Neural cell (in vitro differentiated cells): ENCODE results near the gene OCRL. TPM values are rescaled to one million over a fixed set of nuclear protein-coding genes. Genes with fewer than 3 reads are reported as not detected.

ENCODE experiments used
- H2AFZ ChIP-seq: fragments of 200-600, 300-800 bp; sonication (generic), shearing (Covaris generic); 2 replicates; pipeline ENCODE4 v1.6.0; 2014; ENCODE audit warnings: low read depth, mild to moderate bottlenecking, antibody characterized with exemption, low read length, moderate library complexity
- H3F3A ChIP-seq: fragments of 200-600 bp; shearing (Covaris generic); 2 replicates; pipeline ENCODE4 v1.6.1; 2016; ENCODE audit warnings: mild to moderate bottlenecking, moderate library complexity, mixed read lengths, antibody characterized with exemption, low read length; ENCODE audit not compliant: insufficient read depth, poor library complexity, severe bottlenecking
- H3K27ac ChIP-seq: fragments of 200-600, 300-800 bp; sonication (generic), shearing (Covaris generic); 2 replicates; pipeline ENCODE4 v1.5.1; 2014; ENCODE audit warnings: mild to moderate bottlenecking, low read length, moderate library complexity
- H3K27me3 ChIP-seq: fragments of 300-800, 200-600 bp; sonication (generic), shearing (Covaris generic); 2 replicates; pipeline ENCODE4 v1.6.0; 2014; ENCODE audit warnings: mild to moderate bottlenecking, low read depth, low read length, moderate library complexity; ENCODE audit not compliant: insufficient read depth
- H3K36me3 ChIP-seq: fragments of 300-800, 200-600 bp; sonication (generic), shearing (Covaris generic); 2 replicates; pipeline ENCODE4 v1.5.1; 2014; ENCODE audit warnings: mild to moderate bottlenecking, antibody characterized with exemption, low read length, moderate library complexity; ENCODE audit not compliant: insufficient read depth
- H3K4me2 ChIP-seq: fragments of 300-800, 200-600 bp; sonication (generic), shearing (Covaris generic); 2 replicates; pipeline ENCODE4 v1.6.0; 2014; ENCODE audit warnings: mild to moderate bottlenecking, low read length
- H3K4me3 ChIP-seq: fragments of 300-800, 200-600 bp; sonication (generic), shearing (Covaris generic); 2 replicates; pipeline ENCODE4 v1.5.1; 2014; ENCODE audit warnings: mild to moderate bottlenecking, low read length, moderate library complexity
- H3K79me2 ChIP-seq: fragments of 200-600 bp; shearing (Covaris generic); replicated peaks from 2 replicates; pipeline ENCODE4 v1.6.0; 2014; ENCODE audit warnings: mild to moderate bottlenecking, low read length, moderate library complexity; ENCODE audit not compliant: insufficient read depth
- H3K9ac ChIP-seq: fragments of 300-800, 200-600 bp; sonication (generic), shearing (Covaris generic); 2 replicates; pipeline ENCODE4 v1.6.1; 2016; ENCODE audit warnings: mild to moderate bottlenecking, low read length, mixed read lengths
- H3K9me2 ChIP-seq: fragments of 200-600 bp; shearing (Covaris generic); 2 replicates; pipeline ENCODE4 v1.6.1; 2016; ENCODE audit warnings: mild to moderate bottlenecking, low read length, mixed read lengths; ENCODE audit not compliant: insufficient read depth
- H3K9me3 ChIP-seq: fragments of 200-600, 300-800 bp; sonication (generic), shearing (Covaris generic); 2 replicates; pipeline ENCODE4 v1.6.1; 2016; ENCODE audit warnings: mild to moderate bottlenecking, mixed run types, low read length, moderate library complexity, mixed read lengths
- H4K20me1 ChIP-seq: fragments of 200-600 bp; shearing (Covaris generic); 2 replicates; pipeline ENCODE4 v1.6.1; 2016; ENCODE audit warnings: mild to moderate bottlenecking, mixed run types; ENCODE audit not compliant: insufficient read depth
- CTCF ChIP-seq: fragments of 450-650 bp; IDR thresholded peaks from 2 replicates; pipeline ENCODE4 v1.5.1; 2014; ENCODE audit warnings: antibody characterized with exemption, mild to moderate bottlenecking, moderate library complexity; ENCODE audit not compliant: poor library complexity, severe bottlenecking
- EP300 ChIP-seq: fragments of 450-650 bp; conservative IDR thresholded peaks from 2 replicates; pipeline ENCODE4 v1.6.1; 2014; ENCODE audit warnings: antibody characterized with exemption, mild to moderate bottlenecking, moderate library complexity; ENCODE audit not compliant: poor library complexity, severe bottlenecking
- EZH2 ChIP-seq: fragments of 200-600, 300-800 bp; shearing (Covaris generic), sonication (generic); IDR thresholded peaks from 2 replicates; pipeline ENCODE4 v1.6.1; 2014; ENCODE audit warnings: antibody characterized with exemption, low read length, borderline replicate concordance, mild to moderate bottlenecking; ENCODE audit not compliant: insufficient read depth, poor library complexity, severe bottlenecking
- MXI1 ChIP-seq: fragments of 450-650 bp; conservative IDR thresholded peaks from 2 replicates; pipeline ENCODE4 v1.6.1; 2014; ENCODE audit warnings: antibody characterized with exemption, mild to moderate bottlenecking; ENCODE audit not compliant: poor library complexity, severe bottlenecking
- POLR2AphosphoS5 ChIP-seq: IDR thresholded peaks from 2 replicates; pipeline ENCODE4 v1.6.1; 2012
- RAD21 ChIP-seq: fragments of 450-650 bp; conservative IDR thresholded peaks from 2 replicates; pipeline ENCODE4 v1.6.1; 2014; ENCODE audit warnings: antibody characterized with exemption, mild to moderate bottlenecking, moderate library complexity
- REST ChIP-seq: IDR thresholded peaks from 2 replicates; pipeline ENCODE4 v1.6.1; 2012; ENCODE audit warnings: borderline replicate concordance
- SMC3 ChIP-seq: fragments of 450-650 bp; conservative IDR thresholded peaks from 2 replicates; pipeline ENCODE4 v1.6.1; 2014; ENCODE audit warnings: antibody characterized with exemption, mild to moderate bottlenecking, moderate library complexity; ENCODE audit not compliant: poor library complexity
- TAF1 ChIP-seq: IDR thresholded peaks from 2 replicates; pipeline ENCODE4 v1.6.1; 2012; ENCODE audit warnings: low read depth
- polyA plus RNA-seq: library from polyadenylated mRNA; depleted of rRNA; stranded (reverse); fragments of >200 nt; gene quantifications from 2 replicates; pipeline ENCODE4 v1.2.3, GENCODE V29; 2014

OCRL gene
- polyA plus RNA-seq, 1 donor from 2014 or later, result 27.9 TPM

- Histone ChIP-seq H3K4me2 (no peak overlapping the region), H3K9ac (no peak overlapping the region), H2AFZ (no peak overlapping the region), H3K4me3 (no peak overlapping the region), H3F3A (no peaks in the 10 kb centered on the region), H3K9me3 (no peaks in the 10 kb centered on the region), H3K27ac (no peak overlapping the region), H3K79me2 (no peaks in the 10 kb centered on the region), H3K9me2 (no peaks in the 10 kb centered on the region), H4K20me1 (no peaks in the 10 kb centered on the region), H3K27me3 (no peaks in the 10 kb centered on the region), H3K36me3 (no peaks in the 10 kb centered on the region)
- no peak for TF ChIP-seq EP300
- TF ChIP-seq SMC3, result no peak
- TF ChIP-seq REST, result no peak
- TF ChIP-seq MXI1, result no peak
- no peak for TF ChIP-seq POLR2AphosphoS5
- TF ChIP-seq CTCF, result no peak
- TF ChIP-seq TAF1, result no peak
- no peak for TF ChIP-seq EZH2
- TF ChIP-seq RAD21, result no peak
Measured at GRCh38 chrX:129626026-129626425, 86.0 kb downstream of the OCRL start.

GRCh38 chrX:129629837-129630236 lies 89.8 kb downstream of the OCRL start:
- no peaks in the 10 kb centered on the region for H3K79me2 ChIP-seq
- no peak overlapping the region for H3K4me2 ChIP-seq

More at GRCh38 chrX:129629837-129630236, 89.8 kb downstream of the OCRL start:
- no peaks in the 10 kb centered on the region for H3K9me3 ChIP-seq
- no peak overlapping the region for H3K27ac ChIP-seq
- H3K4me3 ChIP-seq, result no peak overlapping the region
- no peaks in the 10 kb centered on the region for H3F3A ChIP-seq
- H3K9me2 ChIP-seq, result no peaks in the 10 kb centered on the region
- H3K9ac ChIP-seq, result no peak overlapping the region
- H4K20me1 ChIP-seq, result no peaks in the 10 kb centered on the region
- TF ChIP-seq POLR2AphosphoS5, result no peak
- TF ChIP-seq MXI1, result no peak
- TF ChIP-seq SMC3, result no peak
- no peak for TF ChIP-seq TAF1
- TF ChIP-seq EP300, result no peak
- TF ChIP-seq REST, result no peak
- no peak for TF ChIP-seq RAD21
- TF ChIP-seq CTCF, result no peak
- TF ChIP-seq EZH2, result no peak
- no peak overlapping the region for H2AFZ ChIP-seq
- H3K36me3 ChIP-seq, result no peaks in the 10 kb centered on the region
- no peaks in the 10 kb centered on the region for H3K27me3 ChIP-seq
